Neutrophil (primary cell): ENCODE results near the gene GXYLT2.

Source experiments
- H3K27ac ChIP-seq: fragments of 200-600 bp; sonication (generic); 2 replicates; pipeline ENCODE4 v1.5.1; 2016; ENCODE audit warnings: mild to moderate bottlenecking, moderate library complexity
- H3K27me3 ChIP-seq: fragments of 200-600 bp; sonication (generic); 2 replicates; pipeline ENCODE4 v1.6.0; 2016; ENCODE audit warnings: mild to moderate bottlenecking
- H3K36me3 ChIP-seq: fragments of 200-600 bp; sonication (generic); 2 replicates; pipeline ENCODE4 v1.5.1; 2017
- H3K4me1 ChIP-seq, 2 experiments: fragments of 200-600 bp in 1 of 2; sonication (generic) in 1 of 2; 1 replicate in 1 of 2; 2 replicates in 1 of 2; pipeline versions ENCODE4 v1.5.1 to v1.6.1; 2013 to 2016; ENCODE audit warnings: low read depth in 1 of 2, low read length in 1 of 2, mild to moderate bottlenecking in 1 of 2, moderate library complexity in 1 of 2; ENCODE audit not compliant: control insufficient read depth in 1 of 2, insufficient read depth in 1 of 2
- H3K4me3 ChIP-seq, 2 experiments: fragments of 200-600 bp in 1 of 2; sonication (generic) in 1 of 2; 1 replicate in 1 of 2; 2 replicates in 1 of 2; pipeline ENCODE4 v1.5.1; 2013 to 2016; ENCODE audit warnings: low read depth in 1 of 2, low read length in 1 of 2, mild to moderate bottlenecking in 1 of 2, moderate library complexity in 1 of 2
- H3K9me3 ChIP-seq: fragments of 200-600 bp; sonication (generic); 2 replicates; pipeline ENCODE4 v1.5.1; 2016
- CTCF ChIP-seq: fragments of 200-600 bp; sonication (generic); IDR thresholded peaks from 2 replicates; pipeline ENCODE4 v1.5.1; 2016; ENCODE audit warnings: antibody characterized with exemption

GXYLT2 gene

GRCh38 chr3:73009750-73010149 lies 121.9 kb downstream of the GXYLT2 start:
- Histone ChIP-seq H3K27me3 (no peaks in the 10 kb centered on the region), H3K4me1 (peaks cover 0 to 5% of the 10 kb centered on the region in 2 experiments), H3K9me3 (no peaks in the 10 kb centered on the region), H3K4me3 (no peak overlapping the region), H3K36me3 (peaks cover 40% of the 10 kb centered on the region), H3K27ac (no peak overlapping the region)
- TF ChIP-seq CTCF, result no peak

DNA sequence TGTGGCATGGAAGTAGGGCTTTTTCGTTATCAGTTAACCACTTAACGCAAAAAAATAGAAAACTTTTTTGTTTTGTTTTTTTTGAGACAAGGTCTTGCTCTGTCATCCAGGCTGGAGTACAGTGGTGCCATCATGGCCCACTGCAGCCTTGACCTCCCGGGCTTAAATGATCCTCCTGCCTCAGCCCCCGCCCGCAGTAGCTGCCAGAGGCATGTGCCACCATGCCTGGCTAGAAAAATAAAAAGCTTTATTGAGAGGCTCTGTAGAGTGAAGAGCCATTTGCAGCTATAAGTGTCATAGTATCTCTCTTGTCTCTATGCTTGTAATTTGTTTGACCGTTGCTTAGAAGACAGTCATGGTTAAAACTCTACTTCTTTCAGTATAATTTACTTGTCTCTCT lies 122.3 kb downstream of the GXYLT2 start:
- H3K4me3 ChIP-seq, result no peak overlapping the region
- TF ChIP-seq CTCF, result no peak
- H3K27ac ChIP-seq, result no peak overlapping the region
- H3K9me3 ChIP-seq, result no peaks in the 10 kb centered on the region
- peaks cover 40% of the 10 kb centered on the region for H3K36me3 ChIP-seq
- no peaks in the 10 kb centered on the region for H3K27me3 ChIP-seq
- peaks cover 0 to 5% of the 10 kb centered on the region in 2 experiments for H3K4me1 ChIP-seq

- no peaks in the 10 kb centered on the region for H3K27me3 ChIP-seq
- no peak for TF ChIP-seq CTCF
- peaks cover 7% of the 10 kb centered on the region for H3K36me3 ChIP-seq
- H3K4me3 ChIP-seq, result no peak overlapping the region
- no peak overlapping the region for H3K27ac ChIP-seq
- no peaks in the 10 kb centered on the region for H3K4me1 ChIP-seq
- no peaks in the 10 kb centered on the region for H3K9me3 ChIP-seq
These were observed 130.5 kb downstream of the GXYLT2 start for GRCh38 chr3:73018298-73018697.

GRCh38 chr3:73018790-73019441 lies 131.1 kb downstream of the GXYLT2 start:
- no peak for TF ChIP-seq CTCF
- Histone ChIP-seq H3K36me3 (peaks cover 10% of the 10 kb centered on the region), H3K4me3 (no peak overlapping the region), H3K4me1 (no peaks in the 10 kb centered on the region), H3K27me3 (no peaks in the 10 kb centered on the region), H3K27ac (no peak overlapping the region), H3K9me3 (no peaks in the 10 kb centered on the region)

DNA sequence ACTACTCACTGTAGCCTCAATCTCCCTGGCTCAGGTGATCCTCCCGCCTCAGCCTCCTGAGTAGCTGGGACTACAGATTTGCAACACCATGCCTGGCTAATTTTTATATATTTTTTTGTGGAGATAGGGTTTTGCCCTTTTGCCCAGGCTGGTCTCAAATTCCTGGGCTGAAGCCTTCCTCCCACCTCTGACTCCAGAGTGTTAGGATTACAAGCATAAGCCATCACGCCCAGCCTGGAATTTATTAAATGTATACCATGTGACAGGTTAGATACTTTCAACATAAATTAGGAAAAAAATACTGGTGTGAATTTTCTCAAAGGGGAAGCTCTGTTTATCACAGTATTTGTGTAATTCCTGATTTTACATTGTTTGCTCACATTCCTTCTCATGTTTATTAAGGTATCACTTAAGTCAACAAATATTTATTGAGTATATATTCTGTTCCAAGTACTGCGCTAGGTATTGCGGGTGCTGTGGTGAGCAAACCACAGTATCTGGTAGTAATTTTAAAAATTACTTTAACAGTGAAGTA lies 133.5 kb downstream of the GXYLT2 start:
- Histone ChIP-seq H3K27ac (peak overlapping the region; percentile 23), H3K9me3 (no peaks in the 10 kb centered on the region), H3K36me3 (peaks cover 10% of the 10 kb centered on the region), H3K4me3 (no peak overlapping the region), H3K27me3 (no peaks in the 10 kb centered on the region), H3K4me1 (no peaks in the 10 kb centered on the region)
- TF ChIP-seq CTCF, result no peak
